Activated CD4-positive, alpha-beta T cell treated with anti-CD3 and anti-CD28 coated beads, Interleukin-2, Interleukin-4, amounts not matched to agents 100 ng/mL and 50 ng/mL, durations not matched to agents 16 hours and 8 hours (primary cell): ENCODE measurements around the gene CPED1.
"Not testable (repeated sequence)": the region's sequence is repeated elsewhere in the genome, so short reads cannot be mapped to it uniquely, and the experiment has no call there.

Source experiments
- DNase-seq: peaks from one replicate; pipeline ENCODE4 v3.0.0-alpha.2; 2020; ENCODE audit warnings: low spot score

CPED1 gene

DNA sequence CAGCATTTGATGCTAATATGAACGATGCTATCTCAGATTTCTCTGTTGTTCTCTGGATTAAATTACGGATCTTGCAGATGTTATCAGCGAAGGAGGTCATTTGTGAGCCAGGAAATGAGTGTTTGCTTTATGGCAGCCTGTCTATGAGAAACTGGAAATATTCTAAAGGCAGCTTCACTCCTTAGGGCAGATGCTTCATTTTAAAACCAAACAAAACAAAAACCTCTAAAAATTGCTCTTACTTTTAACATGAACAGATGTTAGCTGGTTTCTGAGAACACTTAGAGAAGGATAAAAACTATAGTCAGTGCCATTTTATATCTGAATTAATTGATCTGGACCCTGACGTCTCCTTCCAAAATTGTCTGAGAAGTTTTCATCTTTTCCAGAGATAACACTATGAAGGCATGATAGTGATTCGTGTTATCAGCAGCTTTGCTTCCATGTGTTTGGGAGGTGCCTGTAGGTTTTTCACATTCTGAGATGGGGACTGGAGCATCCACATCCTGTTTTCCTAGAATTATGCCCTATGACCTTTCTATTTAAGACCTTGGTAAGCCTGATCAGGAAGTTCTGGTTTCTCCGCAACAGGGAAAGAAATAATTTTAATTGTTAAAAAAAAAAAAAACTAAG, 53.1 kb downstream of the CPED1 start:
- no peak for DNase-seq

DNA sequence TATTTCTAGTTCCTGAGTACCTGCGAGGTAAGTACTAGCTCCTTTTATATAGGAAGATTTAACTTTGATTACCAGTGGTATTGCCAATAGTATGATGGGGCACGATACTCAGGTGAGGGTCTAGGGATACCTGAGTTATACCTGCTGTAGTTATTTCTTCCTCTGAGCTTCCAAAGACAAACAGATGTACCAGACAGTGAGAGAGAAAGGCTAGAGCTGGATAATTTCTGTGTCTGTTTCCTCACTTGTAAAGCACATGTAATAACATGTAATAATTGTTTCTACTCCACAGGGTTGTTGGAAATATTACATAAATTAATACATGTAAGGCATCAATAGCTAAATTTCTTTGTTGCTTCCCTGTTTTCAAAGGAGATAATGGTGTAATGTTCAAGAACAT, 53.7 kb downstream of the CPED1 start:
- no peak for DNase-seq

DNA sequence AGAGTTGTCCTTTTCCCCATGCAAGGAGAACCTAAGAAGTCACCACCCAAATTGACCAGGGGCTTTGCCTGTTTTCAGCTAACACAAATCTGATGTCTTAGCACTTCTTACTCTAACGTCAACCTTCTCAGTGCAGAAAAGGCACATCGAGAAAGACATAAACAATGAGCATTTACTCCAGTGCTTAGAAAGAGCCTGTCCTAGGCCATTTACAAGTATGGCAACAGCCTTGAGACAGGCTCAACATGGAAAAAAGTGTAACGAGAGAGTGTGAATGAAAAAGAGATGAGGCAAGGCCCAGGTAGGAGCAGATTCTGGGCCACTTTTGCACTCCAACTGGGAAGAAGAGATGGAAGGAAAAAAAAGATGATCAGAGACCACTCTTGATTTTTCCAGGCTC, 54.4 kb downstream of the CPED1 start:
- no peak for DNase-seq

DNA sequence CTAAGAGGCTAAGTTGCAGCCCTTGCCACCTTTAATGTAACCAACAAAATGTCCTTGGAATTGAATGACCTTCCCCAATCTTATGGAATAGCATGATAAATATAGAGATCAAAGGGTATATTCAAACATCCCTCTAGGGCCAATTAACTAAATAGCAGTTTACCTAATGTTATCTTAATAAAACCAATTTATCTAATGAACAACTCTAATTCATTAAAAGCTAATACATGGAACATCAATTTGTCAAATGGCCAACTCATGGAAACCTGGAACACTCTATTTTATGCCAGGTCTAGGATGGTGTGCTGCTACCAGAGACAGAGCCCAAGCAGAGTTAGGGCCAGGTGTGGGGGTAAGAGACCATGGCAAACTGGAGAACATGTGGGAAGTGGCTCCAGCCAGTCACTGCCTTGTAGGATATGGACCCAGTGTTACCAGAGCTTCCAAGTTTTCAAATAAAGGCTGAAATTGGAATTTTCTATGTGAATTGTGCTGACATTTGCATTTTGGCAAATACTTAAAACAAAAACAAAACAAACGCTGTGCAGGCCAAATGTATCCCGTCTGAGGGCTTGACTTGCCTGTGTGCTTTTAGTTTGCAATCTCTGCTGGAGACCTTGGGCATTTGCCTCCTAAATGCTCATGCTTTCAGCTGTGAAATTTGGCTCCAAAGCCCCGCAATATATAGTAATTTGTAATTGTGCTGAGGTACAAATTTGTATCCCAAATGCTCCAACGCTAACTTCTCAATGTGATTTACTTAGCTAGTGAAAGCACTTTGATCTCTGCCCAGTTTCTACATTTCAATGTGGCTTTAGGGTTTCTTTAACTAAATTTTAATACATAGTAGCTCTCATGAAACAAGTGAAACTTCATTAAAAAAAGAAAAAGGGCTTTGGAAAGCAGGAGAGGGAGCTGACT, 55.1 kb downstream of the CPED1 start:
- no peak for DNase-seq

DNA sequence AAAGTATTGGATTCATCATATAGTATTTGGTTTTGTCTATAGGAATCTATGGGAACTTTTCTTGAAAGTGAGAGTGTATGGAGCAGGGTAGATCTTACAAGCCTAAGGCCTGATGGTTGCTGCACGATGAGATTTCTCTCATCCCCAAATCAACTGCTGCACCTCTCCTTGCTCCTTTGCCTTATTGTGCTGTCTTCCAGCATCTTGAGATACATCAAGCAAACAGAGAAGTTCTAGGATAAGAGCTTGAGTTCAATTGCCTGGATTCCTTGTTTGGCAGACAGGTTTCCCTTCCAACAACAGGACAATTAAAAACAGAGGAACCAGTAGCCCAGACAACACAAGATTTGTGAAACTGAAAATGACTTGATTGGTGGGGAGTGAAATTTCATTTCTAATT, 56.6 kb downstream of the CPED1 start:
- no peak for DNase-seq

DNA sequence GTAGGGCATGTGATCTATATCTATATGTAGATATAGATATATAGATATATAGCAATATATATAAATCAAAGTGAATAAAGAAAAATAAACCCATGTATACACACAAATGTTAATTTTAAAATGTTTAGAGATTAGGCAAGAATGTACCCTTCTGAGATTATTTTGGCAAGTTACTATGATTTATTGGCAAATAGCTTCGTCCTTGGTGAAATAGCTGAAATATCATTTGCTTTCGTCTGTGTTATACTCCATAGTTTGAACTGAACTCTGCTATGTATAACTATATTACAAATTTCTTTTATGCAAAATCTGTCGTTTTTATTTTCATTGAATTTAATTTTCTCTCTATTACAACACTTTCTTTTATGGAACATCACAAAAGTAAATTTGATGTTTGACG, 57.5 kb downstream of the CPED1 start:
- no peak for DNase-seq

DNA sequence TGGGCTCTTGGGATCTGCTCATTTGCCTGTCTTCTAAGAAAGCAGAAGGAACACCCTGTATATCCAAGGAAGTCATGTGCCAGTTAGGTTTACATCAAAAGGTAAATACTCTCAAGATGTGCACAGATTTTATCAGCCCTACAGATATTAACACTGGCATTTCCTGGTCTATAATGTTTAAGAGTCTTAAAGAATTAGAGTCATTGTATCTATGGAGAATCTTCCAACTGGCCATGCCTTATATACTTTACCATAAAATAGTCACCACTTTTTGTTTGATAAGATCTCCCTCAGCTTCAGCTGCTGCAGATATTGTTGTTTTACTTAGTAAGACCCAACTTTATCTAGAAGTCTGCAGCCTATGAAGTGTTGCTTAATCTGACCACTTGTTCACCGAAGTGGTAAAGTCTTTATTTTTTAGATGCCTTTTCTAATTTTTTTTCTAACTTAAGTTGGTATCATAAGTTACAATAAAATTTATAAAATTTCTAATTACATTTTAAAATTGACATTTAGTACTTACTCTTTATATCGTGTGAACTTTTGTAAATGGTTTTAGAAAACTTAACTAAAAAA, 58.5 kb downstream of the CPED1 start:
- no peak for DNase-seq

DNA sequence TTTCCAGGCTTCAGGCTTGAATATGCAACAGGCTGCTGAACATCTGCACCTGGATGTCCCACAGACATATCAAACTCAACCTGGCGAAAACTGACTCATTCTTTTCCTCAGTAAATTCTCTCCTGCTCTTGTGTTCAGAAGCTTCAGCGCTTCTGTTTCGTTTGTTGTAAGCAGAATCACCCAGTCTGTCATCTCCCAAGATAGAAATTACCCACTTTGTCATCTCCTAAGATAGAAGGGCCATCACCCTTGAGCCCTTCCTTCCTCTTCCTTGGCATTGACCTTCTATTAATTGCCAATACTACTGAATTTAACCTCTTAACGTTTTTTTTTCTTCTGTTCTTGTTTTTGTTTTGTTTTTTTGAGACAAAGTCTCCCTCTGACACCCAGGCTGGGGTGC, 59.7 kb downstream of the CPED1 start:
- DNase-seq, result no peak

DNA sequence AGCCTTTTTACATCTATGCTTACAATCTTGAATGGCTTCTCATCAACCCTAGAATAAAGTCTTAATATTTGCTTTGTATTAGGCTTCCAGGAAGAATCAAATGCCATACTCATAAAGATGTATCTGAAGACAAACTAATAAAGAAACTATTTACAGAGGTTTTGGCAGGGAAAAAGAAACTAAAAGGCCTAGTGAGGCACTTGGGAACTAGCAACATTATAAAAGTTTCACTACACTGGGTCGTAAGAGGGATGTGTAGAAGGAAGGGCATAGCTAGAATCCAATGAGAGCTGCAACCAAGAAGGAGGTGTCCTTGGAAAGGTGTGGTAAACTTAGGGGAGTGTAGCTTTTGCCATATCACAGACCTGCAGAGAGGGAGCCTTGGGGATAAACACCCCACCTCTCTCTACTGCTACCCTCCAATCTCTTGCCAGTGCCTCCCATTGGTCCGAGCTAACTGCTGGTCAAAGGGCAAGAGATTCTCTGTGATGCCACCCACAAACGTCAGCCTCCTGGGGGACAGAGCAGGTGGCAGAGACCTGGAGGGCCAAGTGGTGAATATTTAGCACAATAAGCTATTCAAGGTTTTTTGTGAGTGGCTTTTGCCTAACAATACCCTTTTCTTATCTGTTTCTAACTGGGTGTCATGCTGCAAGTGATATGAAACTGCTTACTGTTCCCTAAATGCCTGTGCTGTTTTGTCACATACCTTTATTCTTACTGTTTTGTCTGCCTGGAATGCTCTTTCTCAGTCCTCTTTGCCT, 60.7 kb downstream of the CPED1 start:
- no peak for DNase-seq

DNA sequence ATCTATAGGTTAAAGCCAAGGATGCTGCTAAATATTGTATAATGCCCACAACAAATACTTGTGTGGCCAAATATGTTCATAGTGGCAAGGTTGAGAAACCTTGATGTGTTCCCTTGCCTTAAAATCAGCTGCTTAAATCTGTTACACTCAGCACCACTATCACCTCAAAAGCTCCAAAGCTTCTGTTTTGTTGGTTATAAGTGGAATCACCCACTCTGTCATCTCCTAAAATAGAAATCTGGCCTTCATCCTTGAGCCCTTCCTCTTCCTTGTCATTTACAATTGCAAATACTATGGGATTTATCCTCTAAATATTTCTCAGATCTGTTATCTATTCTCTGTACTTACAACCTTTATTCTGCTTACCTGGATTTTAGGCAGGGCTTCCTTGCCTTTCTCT, 61.4 kb downstream of the CPED1 start:
- DNase-seq, result no peak

DNA sequence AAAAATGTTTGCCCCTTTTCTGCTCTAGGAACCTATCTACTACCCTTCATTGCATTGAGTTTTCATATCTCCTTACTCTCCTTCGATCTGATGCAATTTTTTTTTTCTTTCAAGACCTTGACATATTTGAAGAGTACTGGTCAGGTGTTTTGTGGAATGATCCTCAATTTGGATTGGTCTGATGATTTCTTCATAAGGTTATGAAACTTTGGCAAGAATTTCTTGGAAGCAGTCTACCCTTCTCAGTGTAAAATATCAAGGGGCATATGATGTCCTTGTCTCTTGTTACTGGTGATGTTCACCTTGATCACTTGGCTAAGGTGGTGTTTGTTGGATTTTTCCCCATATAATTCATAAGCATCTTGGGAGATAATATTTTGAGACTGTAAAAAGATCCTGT, 64.7 kb downstream of the CPED1 start:
- no peak for DNase-seq

DNA sequence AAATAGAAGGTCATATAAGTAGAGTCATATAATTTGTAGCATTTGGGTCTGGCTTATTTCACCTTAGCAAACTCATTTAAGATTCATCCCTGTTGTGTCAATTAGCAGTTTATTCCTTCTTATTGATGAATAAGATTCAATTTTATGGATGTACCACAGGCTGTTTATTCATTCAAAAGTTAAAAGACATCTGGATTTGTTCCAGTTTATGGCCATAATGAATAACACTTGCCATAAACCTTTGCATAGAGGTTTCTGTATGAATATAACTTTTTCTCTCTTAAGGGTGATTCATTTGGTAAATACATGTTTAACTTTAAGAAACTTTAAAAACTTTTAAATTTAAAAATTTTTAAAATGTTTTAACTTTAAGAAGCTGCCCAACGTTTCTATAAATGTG, 66.4 kb downstream of the CPED1 start:
- DNase-seq, result no peak

DNA sequence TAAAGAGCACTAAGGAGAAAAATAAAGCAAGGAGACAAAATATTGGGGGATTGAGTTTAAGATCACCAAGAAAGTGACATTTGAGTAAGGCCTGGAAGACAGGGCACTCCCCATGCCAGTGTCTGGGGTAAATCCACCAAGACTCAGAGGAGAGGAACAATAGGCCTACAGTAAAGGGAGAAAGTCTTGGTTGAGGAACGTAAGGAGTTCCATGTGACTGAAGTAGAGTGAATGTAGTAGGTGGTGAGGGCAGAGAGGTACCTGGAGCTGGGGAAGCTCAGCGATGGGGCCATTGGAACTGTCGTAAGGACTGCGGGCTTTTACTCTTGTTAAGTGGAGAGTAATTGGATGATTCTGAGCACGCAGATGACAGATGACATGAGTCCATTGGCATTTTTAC, 69.4 kb downstream of the CPED1 start:
- no peak for DNase-seq

DNA sequence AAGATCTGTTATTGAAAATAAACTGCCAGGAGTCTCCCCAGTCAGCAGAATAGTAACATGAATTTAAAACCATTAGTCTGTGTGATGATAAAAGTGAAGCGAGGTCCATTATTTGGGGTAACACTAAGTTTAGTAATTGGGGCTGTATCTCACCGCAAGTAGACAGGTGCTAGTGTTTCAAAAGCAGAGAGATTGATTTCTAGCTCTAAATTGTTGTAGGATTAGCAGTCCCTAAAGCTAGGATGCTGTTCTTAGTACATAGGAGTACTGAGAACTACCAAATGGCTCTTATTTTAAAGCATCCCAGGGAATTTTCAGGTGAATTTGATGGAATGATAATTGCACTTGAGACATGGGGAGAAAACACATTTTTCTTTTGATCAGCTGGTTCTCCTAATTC, 70.5 kb downstream of the CPED1 start:
- no peak for DNase-seq

DNA sequence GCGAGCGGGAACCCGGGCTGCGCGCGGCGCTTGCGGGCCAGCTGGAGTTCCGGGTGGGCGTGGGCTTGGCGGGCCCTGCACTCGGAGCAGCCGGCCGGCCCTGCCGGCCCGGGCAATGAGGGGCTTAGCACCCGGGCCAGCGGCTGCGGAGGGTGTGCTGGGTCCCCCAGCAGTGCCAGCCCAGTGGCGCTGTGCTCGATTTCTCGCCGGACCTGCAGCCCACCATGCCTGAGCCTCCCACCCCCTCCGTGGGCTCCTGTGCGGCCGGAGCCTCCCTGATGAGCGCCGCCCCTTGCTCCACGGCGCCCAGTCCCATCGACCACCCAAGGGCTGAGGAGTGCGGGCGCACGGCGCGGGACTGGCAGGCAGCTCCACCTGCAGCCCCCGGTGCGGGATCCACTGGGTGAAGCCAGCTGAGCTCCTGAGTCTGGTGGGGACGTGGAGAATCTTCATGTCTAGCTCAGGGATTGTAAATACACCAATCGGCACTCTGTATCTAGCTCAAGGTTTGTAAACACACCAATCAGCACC, 71.5 kb downstream of the CPED1 start:
- not testable (repeated sequence) for DNase-seq

DNA sequence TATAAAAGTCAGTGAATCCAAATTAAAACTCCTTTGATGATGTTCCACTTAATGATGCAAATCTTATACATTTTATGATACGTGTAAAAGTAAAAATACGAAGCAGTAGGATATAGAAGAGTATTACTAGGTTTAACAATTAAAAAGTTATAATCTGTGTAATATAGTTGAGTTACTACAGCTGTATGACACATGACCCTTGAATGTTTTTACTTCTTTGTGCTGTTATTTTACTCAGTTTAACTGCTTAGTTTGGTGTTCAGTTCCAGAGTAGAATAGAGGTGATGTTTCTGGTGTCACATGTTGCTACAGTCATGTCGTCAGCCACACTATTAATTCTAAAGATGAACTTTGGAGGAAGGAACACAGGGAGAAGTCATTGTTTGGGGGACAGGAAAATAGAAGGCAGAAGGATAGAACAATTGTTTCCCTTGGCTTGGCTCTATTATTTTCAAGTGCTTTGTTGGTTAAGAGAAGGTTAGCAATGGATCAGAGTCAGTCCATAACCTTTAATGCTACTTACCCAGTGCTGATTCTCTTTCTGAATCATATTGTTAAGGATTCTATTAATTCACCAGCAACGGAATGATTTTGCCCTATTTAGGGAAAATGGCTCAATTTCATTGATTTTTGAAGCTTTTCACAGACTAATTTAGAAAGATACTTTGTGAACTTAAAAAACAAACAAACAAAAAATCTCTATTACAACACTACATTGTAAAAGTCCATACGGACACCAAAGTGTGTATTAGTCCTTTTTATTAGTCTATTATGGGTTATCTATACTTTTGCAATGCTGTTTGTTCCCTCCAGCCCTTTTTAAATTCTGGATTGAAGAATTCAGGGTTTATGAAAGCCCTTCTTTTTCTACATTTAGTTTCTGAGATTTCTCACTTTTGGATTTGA, 73.4 kb downstream of the CPED1 start:
- DNase-seq, result no peak

DNA sequence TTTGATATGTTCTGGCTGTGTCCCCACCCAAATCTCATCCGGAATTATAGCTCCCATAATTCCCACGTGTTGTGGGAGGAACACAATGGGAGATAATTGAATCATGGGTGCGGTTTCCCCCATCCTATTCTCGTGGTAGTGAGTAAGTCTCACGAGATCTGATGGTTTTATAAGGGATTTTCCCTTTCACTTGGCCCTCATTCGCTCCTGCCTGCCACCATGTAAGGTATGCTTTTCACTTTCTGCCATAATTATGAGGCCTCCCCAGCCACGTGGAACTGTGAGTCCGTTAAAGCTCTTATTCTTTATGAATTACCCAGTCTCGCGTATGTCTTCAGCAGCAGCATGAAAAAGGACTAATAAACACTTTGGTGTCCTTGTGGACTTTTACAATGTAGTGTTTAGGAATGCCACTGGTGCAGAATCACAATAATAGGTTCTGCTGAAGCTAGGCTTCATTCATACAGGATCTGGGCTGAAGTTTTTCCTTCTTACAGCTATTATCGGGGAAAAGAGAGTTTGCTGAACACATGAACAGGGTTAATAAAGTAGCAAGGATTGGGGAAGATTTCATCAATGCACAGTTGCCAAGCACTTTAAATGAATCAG, 74.3 kb downstream of the CPED1 start:
- no peak for DNase-seq

DNA sequence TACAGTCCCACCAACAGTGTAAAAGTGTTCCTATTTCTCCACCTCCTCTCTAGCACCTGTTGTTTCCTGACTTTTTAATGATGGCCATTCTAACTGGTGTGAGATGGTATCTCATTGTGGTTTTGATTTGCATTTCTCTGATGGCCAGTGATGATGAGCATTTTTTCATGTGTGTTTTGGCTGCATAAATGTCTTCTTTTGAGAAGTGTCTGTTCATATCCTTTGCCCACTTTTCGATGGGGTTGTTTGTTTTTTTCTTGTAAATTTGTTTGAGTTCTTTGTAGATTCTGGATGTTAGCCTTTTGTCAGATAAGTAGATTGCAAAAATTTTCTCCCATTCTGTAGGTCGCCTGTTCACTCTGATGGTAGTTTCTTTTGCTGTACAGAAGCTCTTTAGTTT, 79.2 kb downstream of the CPED1 start:
- DNase-seq, result not testable (repeated sequence)

DNA sequence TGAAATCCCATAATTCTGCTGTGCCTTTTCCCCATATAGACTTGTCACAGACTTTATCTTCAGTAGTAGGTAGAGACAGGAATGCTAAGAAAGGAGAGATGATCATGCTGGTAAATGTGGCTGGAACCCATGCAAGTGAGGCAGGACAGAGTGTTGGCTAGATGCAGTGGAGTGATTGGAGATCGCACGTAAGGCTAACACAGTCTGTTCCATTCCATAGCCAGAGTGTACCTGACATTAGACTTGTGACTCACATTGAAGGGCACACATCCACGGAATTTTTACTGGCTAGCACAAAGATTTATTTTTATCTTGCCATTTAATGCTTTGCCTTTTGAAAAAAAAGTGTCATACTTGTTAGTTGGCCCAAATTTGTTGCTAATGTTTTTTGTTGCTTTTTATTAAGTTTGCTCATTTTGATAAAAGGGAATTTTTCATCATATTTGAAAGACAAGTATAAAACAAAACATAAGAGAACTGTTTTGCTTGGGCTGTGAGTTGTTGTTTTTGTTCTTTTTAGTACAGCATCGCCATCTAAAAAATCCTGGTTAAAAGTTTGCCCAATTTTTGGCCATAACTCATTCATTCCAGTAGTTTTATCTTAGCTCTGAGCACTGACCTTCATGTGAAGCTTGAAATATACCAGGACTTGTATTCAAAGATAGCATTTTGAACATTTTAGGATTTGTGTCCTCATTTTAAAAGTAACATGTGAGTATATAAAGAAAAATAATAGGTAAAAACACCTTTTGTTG, 81.0 kb downstream of the CPED1 start:
- DNase-seq, result no peak

DNA sequence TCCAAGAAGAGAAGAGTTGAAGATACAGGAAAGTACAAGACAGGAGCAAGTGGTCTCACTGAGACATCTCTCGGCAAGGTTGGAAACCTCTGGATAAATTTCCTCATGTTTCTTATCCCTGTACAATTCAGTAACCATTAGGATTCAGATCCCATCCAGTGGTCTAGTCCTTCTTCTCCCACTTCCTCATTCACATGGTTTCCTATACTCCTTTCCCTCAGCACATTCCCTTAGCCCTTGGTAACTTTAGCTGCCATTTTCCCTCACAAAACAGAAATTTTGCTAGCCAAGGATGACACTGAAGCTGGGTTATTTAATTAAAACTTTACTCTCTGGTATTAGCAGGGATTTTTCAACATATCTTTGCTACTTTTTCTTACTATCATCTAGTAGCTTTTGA, 82.6 kb downstream of the CPED1 start:
- no peak for DNase-seq
